ENCODE measurements around the gene SP4.
A peak's percentile ranks its signal among the peaks of the same experiment; 100 is the strongest.

SP4 gene

DNA sequence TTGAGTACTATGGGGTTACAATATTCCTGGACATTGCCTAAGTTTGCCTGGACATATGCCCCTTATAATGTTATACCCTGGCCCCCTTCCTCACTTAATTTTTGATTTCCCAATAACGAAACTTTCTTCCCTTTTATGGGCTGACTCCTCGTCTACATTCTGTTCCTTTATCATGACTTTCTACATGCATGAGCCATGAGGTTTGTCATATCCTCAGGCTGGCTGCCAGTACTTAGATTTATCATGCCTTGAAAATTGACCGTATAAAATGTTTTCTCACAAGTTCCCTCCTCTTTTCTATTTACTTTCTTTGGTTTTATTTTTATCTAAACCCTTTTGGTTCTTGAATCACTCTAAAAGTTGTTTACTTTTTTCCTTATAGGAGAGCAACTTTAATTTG, 119.6 kb downstream of the SP4 start:
- H3K4me3 Mint-ChIP-seq, result no peak overlapping the region
- no peak for TF ChIP-seq CTCF (IDR thresholded peaks at IDR 0.05; ENCODE audit: unreplicated experiment in 3 of 3)
- H3K9me3 Mint-ChIP-seq, result no peaks in the 10 kb centered on the region
- H3K36me3 Mint-ChIP-seq (ENCODE audit: low read depth), result no peaks in the 10 kb centered on the region
- H3K4me1 Mint-ChIP-seq, result peaks cover 15% of the 10 kb centered on the region
- peaks cover 52% of the 10 kb centered on the region for H3K27me3 Mint-ChIP-seq (ENCODE audit: low read depth)
- H3K27ac Mint-ChIP-seq, result no peak overlapping the region

- Mint-ChIP-seq H3K27me3 (ENCODE audit: low read depth) (peaks cover 43% of the 10 kb centered on the region), H3K4me1 (peaks cover 17% of the 10 kb centered on the region), H3K4me3 (no peak overlapping the region), H3K9me3 (no peaks in the 10 kb centered on the region), H3K27ac (no peak overlapping the region), H3K36me3 (ENCODE audit: low read depth) (no peaks in the 10 kb centered on the region)
- TF ChIP-seq CTCF (IDR thresholded peaks at IDR 0.05; ENCODE audit: unreplicated experiment in 3 of 3), result no peak
Measured at GRCh38 chr7:21548491-21548890, 120.6 kb downstream of the SP4 start.

DNA sequence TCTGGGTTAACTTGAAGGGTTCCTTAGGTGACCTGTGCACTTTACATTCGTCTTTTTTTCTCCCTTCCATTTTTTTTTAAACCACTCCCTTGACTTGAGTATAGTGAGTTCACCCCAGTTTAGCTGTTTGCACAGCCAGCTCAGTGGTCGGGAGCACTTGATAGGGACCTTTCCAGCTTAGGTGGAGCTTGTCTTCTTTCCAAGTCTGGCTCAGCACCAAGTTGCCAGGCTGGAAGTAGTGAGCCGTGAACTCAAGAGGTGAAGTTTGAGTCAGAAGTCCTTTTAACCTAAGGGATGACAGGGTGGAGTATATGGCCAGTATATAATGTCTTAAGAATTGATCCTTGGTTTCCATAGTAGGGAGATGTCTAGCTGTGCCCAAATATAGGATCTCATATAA, 122.2 kb downstream of the SP4 start:
- Mint-ChIP-seq H3K36me3 (ENCODE audit: low read depth) (no peaks in the 10 kb centered on the region), H3K27me3 (ENCODE audit: low read depth) (peaks cover 28% of the 10 kb centered on the region), H3K27ac (no peak overlapping the region), H3K9me3 (no peaks in the 10 kb centered on the region), H3K4me3 (no peak overlapping the region), H3K4me1 (peaks cover 11% of the 10 kb centered on the region)
- TF ChIP-seq CTCF (IDR thresholded peaks at IDR 0.05; ENCODE audit: unreplicated experiment in 3 of 3), result no peak

DNA sequence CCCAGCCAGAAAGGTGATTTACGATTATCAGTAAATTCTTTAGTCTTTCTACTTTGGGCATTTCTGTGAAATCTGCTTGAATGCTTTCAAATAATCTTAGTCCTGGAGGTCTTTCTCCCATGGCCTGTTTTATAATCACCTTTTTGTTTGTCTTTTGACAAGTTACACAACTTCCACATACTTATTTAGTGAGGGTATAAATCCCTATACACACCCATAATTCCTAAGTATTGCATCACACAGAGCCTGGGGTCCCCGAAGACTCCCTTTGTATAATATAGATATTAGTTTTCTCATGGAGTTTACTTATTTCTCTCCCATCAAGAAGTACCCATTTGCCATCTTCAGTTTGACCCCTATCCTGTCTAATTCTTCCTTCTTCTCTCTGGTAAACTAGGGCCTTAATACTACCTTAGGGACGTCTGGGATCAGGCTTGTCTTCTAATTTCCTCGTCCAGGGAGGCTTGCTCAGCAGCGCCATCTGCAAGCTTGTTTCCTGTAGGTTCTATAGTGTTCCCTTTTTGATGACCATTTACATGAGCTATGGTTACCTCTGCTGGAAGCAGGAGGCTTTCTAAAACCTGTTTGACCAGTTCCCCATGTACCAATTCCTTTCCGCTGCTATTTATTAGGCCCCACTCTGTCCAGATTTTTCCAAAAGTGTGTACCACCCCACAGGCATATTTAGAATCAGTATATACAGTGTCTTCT, 123.1 kb downstream of the SP4 start:
- peak overlapping the region in 1 of 3 experiments; percentile 15 for H3K27ac Mint-ChIP-seq
- TF ChIP-seq CTCF (IDR thresholded peaks at IDR 0.05; ENCODE audit: unreplicated experiment in 3 of 3), result no peak
- peaks cover 24% of the 10 kb centered on the region for H3K27me3 Mint-ChIP-seq (ENCODE audit: low read depth)
- no peak overlapping the region for H3K4me3 Mint-ChIP-seq
- no peaks in the 10 kb centered on the region for H3K9me3 Mint-ChIP-seq
- peaks cover 11% of the 10 kb centered on the region for H3K4me1 Mint-ChIP-seq
- no peaks in the 10 kb centered on the region for H3K36me3 Mint-ChIP-seq (ENCODE audit: low read depth)

- Mint-ChIP-seq H3K9me3 (no peaks in the 10 kb centered on the region), H3K27ac (no peak overlapping the region), H3K4me3 (no peak overlapping the region), H3K4me1 (peaks cover 6% of the 10 kb centered on the region), H3K27me3 (ENCODE audit: low read depth) (no peaks in the 10 kb centered on the region), H3K36me3 (ENCODE audit: low read depth) (no peaks in the 10 kb centered on the region)
- no peak for TF ChIP-seq CTCF (IDR thresholded peaks at IDR 0.05; ENCODE audit: unreplicated experiment in 3 of 3)
Measured at GRCh38 chr7:21562385-21562784, 134.5 kb downstream of the SP4 start.
